ENCODE results near the gene LHX6.

DNA sequence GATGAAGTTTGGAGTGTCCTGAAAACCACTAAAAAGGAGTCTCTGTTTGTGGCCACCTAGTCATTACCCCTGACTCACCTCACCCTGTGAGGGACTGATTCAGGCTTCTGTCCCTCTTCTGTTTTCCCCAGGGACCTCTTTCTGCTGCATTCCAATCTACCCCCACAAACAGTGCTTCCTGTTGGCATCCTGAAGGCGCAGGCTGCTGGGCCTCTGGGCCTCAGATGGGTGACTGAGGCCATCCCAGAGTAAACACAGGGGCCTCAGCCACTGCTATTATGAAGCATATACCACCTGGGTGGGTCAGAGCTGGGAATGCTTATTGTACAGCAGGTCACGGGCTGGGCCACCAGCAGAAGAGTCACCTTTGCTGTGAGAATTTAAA lies 49.1 kb downstream of the LHX6 start:
- no peak for TF ChIP-seq EZH2 (IDR thresholded peaks at IDR 0.05; ENCODE audit: borderline replicate concordance, low read length)
- TF ChIP-seq CTCF (conservative IDR thresholded peaks at IDR 0.05 in 1 of 2, IDR thresholded peaks at IDR 0.05 in 1 of 2; ENCODE audit: extremely low read depth in 1 of 2, insufficient read depth in 1 of 2, low read depth in 1 of 2, low read length in 2 of 2): no peak
